B cell (primary cell): ENCODE data around the gene STX18.

Experiments used
- CTCF ChIP-seq: fragments of 200-600 bp; IDR thresholded peaks from one replicate; pipeline ENCODE4 v1.8.0; 2022; ENCODE audit warnings: antibody characterized with exemption, mild to moderate bottlenecking
- EZH2 ChIP-seq: IDR thresholded peaks from 2 replicates; pipeline ENCODE4 v1.6.1; 2012; ENCODE audit warnings: borderline replicate concordance, low read depth, mild to moderate bottlenecking, moderate library complexity, low read length; ENCODE audit not compliant: insufficient read depth, poor library complexity, severe bottlenecking

- TF ChIP-seq CTCF (no peak), EZH2 (no peak)
These were observed 128.0 kb downstream of the STX18 start for GRCh38 chr4:4413806-4414205.
